ENCODE results near the gene VSNL1.

Gene VSNL1

GRCh38 chr2:17543131-17543660 lies 2.7 kb downstream of the VSNL1 start:
- no peaks in the 10 kb centered on the region for H3K9me3 ChIP-seq (ENCODE audit: control insufficient read depth, insufficient read depth, low read depth, low read length)
- H3K9ac ChIP-seq (ENCODE audit: low read length), result peak overlapping the region; percentile 61
- H3K4me3 ChIP-seq (ENCODE audit: low read depth, low read length), result peak overlapping the region; percentile 83

GRCh38 chr2:17543848-17544247 lies 3.4 kb downstream of the VSNL1 start:
- Histone ChIP-seq H3K4me1 (ENCODE audit: control insufficient read depth, insufficient read depth, low read length) (peaks cover 62% of the 10 kb centered on the region), H3K27me3 (ENCODE audit: control insufficient read depth, insufficient read depth, low read length) (peaks cover 18% of the 10 kb centered on the region), H3K9me3 (ENCODE audit: control insufficient read depth, insufficient read depth, low read depth, low read length) (no peaks in the 10 kb centered on the region), H3K36me3 (ENCODE audit: control insufficient read depth, insufficient read depth, low read length) (no peaks in the 10 kb centered on the region), H3K27ac (ENCODE audit: low read depth, low read length) (peak overlapping the region; percentile 75), H3K4me3 (ENCODE audit: low read depth, low read length) (peak overlapping the region; percentile 83), H3K9ac (ENCODE audit: low read length) (peak overlapping the region; percentile 61)

More at GRCh38 chr2:17543131-17543660, 2.7 kb downstream of the VSNL1 start:
- Histone ChIP-seq H3K27ac (ENCODE audit: low read depth, low read length) (peak overlapping the region; percentile 75), H3K27me3 (ENCODE audit: control insufficient read depth, insufficient read depth, low read length) (peaks cover 22% of the 10 kb centered on the region), H3K4me1 (ENCODE audit: control insufficient read depth, insufficient read depth, low read length) (peaks cover 55% of the 10 kb centered on the region), H3K36me3 (ENCODE audit: control insufficient read depth, insufficient read depth, low read length) (no peaks in the 10 kb centered on the region)

- H3K27ac ChIP-seq (ENCODE audit: low read depth, low read length), result peak overlapping the region; percentile 75
- peaks cover 61% of the 10 kb centered on the region for H3K4me1 ChIP-seq (ENCODE audit: control insufficient read depth, insufficient read depth, low read length)
- H3K4me3 ChIP-seq (ENCODE audit: low read depth, low read length), result peak overlapping the region; percentile 83
- H3K9ac ChIP-seq (ENCODE audit: low read length), result no peak overlapping the region
- H3K36me3 ChIP-seq (ENCODE audit: control insufficient read depth, insufficient read depth, low read length), result no peaks in the 10 kb centered on the region
- no peaks in the 10 kb centered on the region for H3K9me3 ChIP-seq (ENCODE audit: control insufficient read depth, insufficient read depth, low read depth, low read length)
- H3K27me3 ChIP-seq (ENCODE audit: control insufficient read depth, insufficient read depth, low read length), result peaks cover 18% of the 10 kb centered on the region
Observed at GRCh38 chr2:17544256-17544655, 3.8 kb downstream of the VSNL1 start.

- Histone ChIP-seq H3K9me3 (ENCODE audit: control insufficient read depth, insufficient read depth, low read depth, low read length) (no peaks in the 10 kb centered on the region), H3K36me3 (ENCODE audit: control insufficient read depth, insufficient read depth, low read length) (peaks cover 7% of the 10 kb centered on the region; the same call in 1 of the 2 replicates), H3K27me3 (ENCODE audit: control insufficient read depth, insufficient read depth, low read length) (peaks cover 16% of the 10 kb centered on the region), H3K4me1 (ENCODE audit: control insufficient read depth, insufficient read depth, low read length) (peaks cover 58% of the 10 kb centered on the region), H3K9ac (ENCODE audit: low read length) (no peak overlapping the region), H3K27ac (ENCODE audit: low read depth, low read length) (peak overlapping the region; percentile 42), H3K4me3 (ENCODE audit: low read depth, low read length) (peak overlapping the region; percentile 83)
Observed at GRCh38 chr2:17545680-17546613, 5.5 kb downstream of the VSNL1 start.

GRCh38 chr2:17547237-17547636 lies 6.7 kb downstream of the VSNL1 start:
- H3K9me3 ChIP-seq (ENCODE audit: control insufficient read depth, insufficient read depth, low read depth, low read length), result no peaks in the 10 kb centered on the region
- no peak overlapping the region for H3K9ac ChIP-seq (ENCODE audit: low read length)
- H3K4me3 ChIP-seq (ENCODE audit: low read depth, low read length), result no peak overlapping the region
- H3K4me1 ChIP-seq (ENCODE audit: control insufficient read depth, insufficient read depth, low read length), result peaks cover 58% of the 10 kb centered on the region
- H3K27ac ChIP-seq (ENCODE audit: low read depth, low read length), result no peak overlapping the region
- H3K27me3 ChIP-seq (ENCODE audit: control insufficient read depth, insufficient read depth, low read length), result peaks cover 4% of the 10 kb centered on the region; the same call in 1 of the 2 replicates
- peaks cover 8% of the 10 kb centered on the region; the same call in 1 of the 2 replicates for H3K36me3 ChIP-seq (ENCODE audit: control insufficient read depth, insufficient read depth, low read length)

GRCh38 chr2:17547737-17548136 lies 7.2 kb downstream of the VSNL1 start:
- Histone ChIP-seq H3K4me3 (ENCODE audit: low read depth, low read length) (no peak overlapping the region), H3K9me3 (ENCODE audit: control insufficient read depth, insufficient read depth, low read depth, low read length) (no peaks in the 10 kb centered on the region), H3K27me3 (ENCODE audit: control insufficient read depth, insufficient read depth, low read length) (no peaks in the 10 kb centered on the region; the same call in 1 of the 2 replicates), H3K27ac (ENCODE audit: low read depth, low read length) (no peak overlapping the region), H3K36me3 (ENCODE audit: control insufficient read depth, insufficient read depth, low read length) (peaks cover 8% of the 10 kb centered on the region; the same call in 1 of the 2 replicates), H3K9ac (ENCODE audit: low read length) (no peak overlapping the region), H3K4me1 (ENCODE audit: control insufficient read depth, insufficient read depth, low read length) (peaks cover 54% of the 10 kb centered on the region)

- Histone ChIP-seq H3K27ac (ENCODE audit: low read depth, low read length) (no peak overlapping the region), H3K27me3 (ENCODE audit: control insufficient read depth, insufficient read depth, low read length) (no peaks in the 10 kb centered on the region), H3K4me3 (ENCODE audit: low read depth, low read length) (no peak overlapping the region), H3K9ac (ENCODE audit: low read length) (no peak overlapping the region), H3K9me3 (ENCODE audit: control insufficient read depth, insufficient read depth, low read depth, low read length) (no peaks in the 10 kb centered on the region), H3K4me1 (ENCODE audit: control insufficient read depth, insufficient read depth, low read length) (peaks cover 36% of the 10 kb centered on the region), H3K36me3 (ENCODE audit: control insufficient read depth, insufficient read depth, low read length) (peaks cover 8% of the 10 kb centered on the region; the same call in 1 of the 2 replicates)
Observed at GRCh38 chr2:17550907-17551306, 10.4 kb downstream of the VSNL1 start.

- Histone ChIP-seq H3K27ac (ENCODE audit: low read depth, low read length) (no peak overlapping the region), H3K4me1 (ENCODE audit: control insufficient read depth, insufficient read depth, low read length) (peaks cover 42% of the 10 kb centered on the region), H3K4me3 (ENCODE audit: low read depth, low read length) (no peak overlapping the region), H3K9me3 (ENCODE audit: control insufficient read depth, insufficient read depth, low read depth, low read length) (no peaks in the 10 kb centered on the region), H3K36me3 (ENCODE audit: control insufficient read depth, insufficient read depth, low read length) (peaks cover 7% of the 10 kb centered on the region; the same call in 1 of the 2 replicates), H3K27me3 (ENCODE audit: control insufficient read depth, insufficient read depth, low read length) (no peaks in the 10 kb centered on the region), H3K9ac (ENCODE audit: low read length) (no peak overlapping the region)
Observed at GRCh38 chr2:17555150-17555549, 14.7 kb downstream of the VSNL1 start.

GRCh38 chr2:17557596-17557995 lies 17.1 kb downstream of the VSNL1 start:
- Histone ChIP-seq H3K4me1 (ENCODE audit: control insufficient read depth, insufficient read depth, low read length) (peaks cover 42% of the 10 kb centered on the region), H3K27me3 (ENCODE audit: control insufficient read depth, insufficient read depth, low read length) (no peaks in the 10 kb centered on the region), H3K36me3 (ENCODE audit: control insufficient read depth, insufficient read depth, low read length) (0 out of 2 replicates have a peak, but pooled peaks cover 1% of the 10 kb centered on the region), H3K9ac (ENCODE audit: low read length) (no peak overlapping the region), H3K4me3 (ENCODE audit: low read depth, low read length) (no peak overlapping the region; the same call in 1 of the 2 replicates), H3K9me3 (ENCODE audit: control insufficient read depth, insufficient read depth, low read depth, low read length) (no peaks in the 10 kb centered on the region), H3K27ac (ENCODE audit: low read depth, low read length) (peak overlapping the region; percentile 51; the same call in 1 of the 2 replicates)

GRCh38 chr2:17558053-17558452 lies 17.6 kb downstream of the VSNL1 start:
- Histone ChIP-seq H3K27me3 (ENCODE audit: control insufficient read depth, insufficient read depth, low read length) (no peaks in the 10 kb centered on the region), H3K36me3 (ENCODE audit: control insufficient read depth, insufficient read depth, low read length) (0 out of 2 replicates have a peak, but pooled peaks cover 4% of the 10 kb centered on the region), H3K4me1 (ENCODE audit: control insufficient read depth, insufficient read depth, low read length) (peaks cover 42% of the 10 kb centered on the region), H3K9me3 (ENCODE audit: control insufficient read depth, insufficient read depth, low read depth, low read length) (0 out of 2 replicates have a peak, but pooled peaks cover under 1% of the 10 kb centered on the region), H3K4me3 (ENCODE audit: low read depth, low read length) (no peak overlapping the region; the same call in 1 of the 2 replicates), H3K9ac (ENCODE audit: low read length) (no peak overlapping the region), H3K27ac (ENCODE audit: low read depth, low read length) (no peak overlapping the region)

GRCh38 chr2:17558878-17559277 lies 18.4 kb downstream of the VSNL1 start:
- H3K9me3 ChIP-seq (ENCODE audit: control insufficient read depth, insufficient read depth, low read depth, low read length), result 0 out of 2 replicates have a peak, but pooled peaks cover 4% of the 10 kb centered on the region
- no peak overlapping the region for H3K4me3 ChIP-seq (ENCODE audit: low read depth, low read length)
- peaks cover 42% of the 10 kb centered on the region for H3K4me1 ChIP-seq (ENCODE audit: control insufficient read depth, insufficient read depth, low read length)
- H3K36me3 ChIP-seq (ENCODE audit: control insufficient read depth, insufficient read depth, low read length), result 0 out of 2 replicates have a peak, but pooled peaks cover 4% of the 10 kb centered on the region
- H3K27ac ChIP-seq (ENCODE audit: low read depth, low read length), result no peak overlapping the region
- no peaks in the 10 kb centered on the region for H3K27me3 ChIP-seq (ENCODE audit: control insufficient read depth, insufficient read depth, low read length)
- H3K9ac ChIP-seq (ENCODE audit: low read length), result no peak overlapping the region

Data from HUES6 (cell line).